GM20000 (cell line): ENCODE measurements around the gene ACKR3.

Experiments used
- DNase-seq: peaks from one replicate; pipeline ENCODE4 v3.0.0; 2012; ENCODE audit warnings: low spot score
- CTCF ChIP-seq: IDR thresholded peaks from 2 replicates; pipeline ENCODE4 v1.5.1; 2012; ENCODE audit warnings: mild to moderate bottlenecking, control low read depth; ENCODE audit errors: extremely low read depth, missing control alignments

ACKR3 gene

GRCh38 chr2:236631281-236631855 lies 61.7 kb downstream of the ACKR3 start:
- TF ChIP-seq CTCF: no peak
- no peak for DNase-seq

DNA sequence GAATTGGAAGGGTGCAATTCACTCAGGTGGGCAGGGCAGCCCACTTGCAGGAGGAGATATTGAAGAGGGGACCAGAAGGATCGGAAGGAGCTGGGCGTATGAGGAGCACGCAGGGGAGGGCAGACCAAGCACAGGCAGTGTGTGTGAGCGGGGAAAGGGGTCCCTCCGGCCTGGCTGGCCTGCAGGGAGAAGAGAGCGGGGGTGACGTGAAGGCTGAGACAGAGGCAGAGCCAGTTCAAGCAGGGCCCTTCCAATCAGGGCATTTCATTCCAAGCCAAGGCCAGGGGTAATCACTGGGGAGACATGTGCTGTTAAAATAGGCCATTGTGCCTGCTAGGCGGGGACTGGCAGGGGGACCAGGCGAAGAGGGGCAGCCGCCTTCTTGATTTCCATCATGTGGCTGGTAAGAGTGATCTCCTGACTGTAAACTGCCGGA lies 62.2 kb downstream of the ACKR3 start:
- TF ChIP-seq CTCF: no peak
- DNase-seq: no peak
